NCI-H1436 treated with DMSO at 0.1 percent for 48 hours (cell line): ENCODE data around the gene ZNF469.
"Not testable (repeated sequence)": the region's sequence is repeated elsewhere in the genome, so short reads cannot be mapped to it uniquely, and the experiment has no call there.

Experiments
- DNase-seq: peaks from one replicate; lab custom pipeline; 2025; lab: John Stamatoyannopoulos, UW

ZNF469 gene

GRCh38 chr16:88393034-88393433, 10.3 kb downstream of the ZNF469 start:
- no peak for DNase-seq

- no peak for DNase-seq
Measured at GRCh38 chr16:88393571-88393970, 10.8 kb downstream of the ZNF469 start.

GRCh38 chr16:88394426-88394825, 11.7 kb downstream of the ZNF469 start:
- DNase-seq, result no peak

- DNase-seq, result no peak
Measured at GRCh38 chr16:88395669-88396584, 13.2 kb downstream of the ZNF469 start.

- no peak for DNase-seq
Measured at GRCh38 chr16:88398170-88398873, 15.6 kb downstream of the ZNF469 start.

- no peak for DNase-seq
Measured at GRCh38 chr16:88398874-88399178, 16.1 kb downstream of the ZNF469 start.

- no peak for DNase-seq
Measured at GRCh38 chr16:88400186-88400585, 17.4 kb downstream of the ZNF469 start.

- DNase-seq, result no peak
Measured at GRCh38 chr16:88401604-88402246, 19.0 kb downstream of the ZNF469 start.

- no peak for DNase-seq
Measured at GRCh38 chr16:88402551-88403240, 19.9 kb downstream of the ZNF469 start.

GRCh38 chr16:88403794-88404581, 21.2 kb downstream of the ZNF469 start:
- DNase-seq, result no peak

GRCh38 chr16:88404769-88405168, 22.0 kb downstream of the ZNF469 start:
- DNase-seq, result no peak

- no peak for DNase-seq
Measured at GRCh38 chr16:88405216-88406060, 22.7 kb downstream of the ZNF469 start.

- no peak for DNase-seq
Measured at GRCh38 chr16:88406096-88407041, 23.6 kb downstream of the ZNF469 start.

- no peak for DNase-seq
Measured at GRCh38 chr16:88407042-88407420, 24.3 kb downstream of the ZNF469 start.

- DNase-seq, result no peak
Measured at GRCh38 chr16:88407807-88408206, 25.0 kb downstream of the ZNF469 start.

GRCh38 chr16:88408561-88409142, 25.9 kb downstream of the ZNF469 start:
- DNase-seq, result no peak

- no peak for DNase-seq
Measured at GRCh38 chr16:88409296-88410065, 26.7 kb downstream of the ZNF469 start.

GRCh38 chr16:88410297-88410968, 27.7 kb downstream of the ZNF469 start:
- not testable (repeated sequence) for DNase-seq
